ENCODE results near the gene EDIL3.
"Not testable (repeated sequence)": the region's sequence is repeated elsewhere in the genome, so short reads cannot be mapped to it uniquely, and the experiment has no call there.

Gene EDIL3

GRCh38 chr5:84168841-84169240 is 215.8 kb downstream of the EDIL3 start:
- DNase-seq (ENCODE audit: low read depth, low spot score): no peak

DNA sequence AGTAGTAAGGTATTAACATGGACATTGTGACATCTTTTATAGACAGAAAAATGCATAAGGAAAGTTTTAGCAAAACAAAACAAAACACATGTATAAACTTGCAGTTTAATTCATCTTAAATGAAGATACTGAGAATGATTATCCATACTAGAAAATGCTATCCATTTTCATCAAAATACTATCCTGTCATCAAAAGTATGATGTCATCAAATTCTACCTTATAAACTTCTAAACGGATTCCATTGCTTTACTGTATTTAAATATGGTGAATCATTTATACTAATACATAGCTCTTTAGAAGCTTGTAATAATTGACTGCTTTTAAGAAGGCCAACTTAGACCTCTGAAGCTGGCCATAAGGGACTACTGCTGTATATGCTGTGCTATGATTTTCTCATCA is 221.0 kb downstream of the EDIL3 start:
- DNase-seq (ENCODE audit: low read depth, low spot score): no peak

GRCh38 chr5:84162695-84163094 is 222.0 kb downstream of the EDIL3 start:
- DNase-seq (ENCODE audit: low read depth, low spot score): no peak

GRCh38 chr5:84160650-84161049 is 224.0 kb downstream of the EDIL3 start:
- DNase-seq (ENCODE audit: low read depth, low spot score): not testable (repeated sequence)

DNA sequence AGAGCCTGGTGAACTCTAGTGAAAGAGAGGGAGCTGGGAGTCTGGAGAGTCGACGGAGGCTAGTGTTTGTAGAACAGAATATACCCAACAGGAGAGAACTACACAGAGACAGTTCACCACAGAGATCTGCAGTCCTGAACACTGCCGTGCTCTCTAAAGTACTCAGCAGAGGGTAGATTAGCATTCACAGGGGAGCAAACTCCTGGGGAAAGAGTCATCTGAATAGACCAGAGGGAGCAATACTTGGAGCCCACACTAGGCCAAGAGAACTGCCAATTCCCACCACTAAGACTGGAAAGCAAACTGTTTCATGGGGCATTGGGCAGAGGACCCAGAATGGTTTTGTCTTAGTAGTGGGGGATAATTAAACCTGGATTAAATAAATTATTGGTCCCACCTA is 235.6 kb downstream of the EDIL3 start:
- no peak for DNase-seq (ENCODE audit: low read depth, low spot score)

DNA sequence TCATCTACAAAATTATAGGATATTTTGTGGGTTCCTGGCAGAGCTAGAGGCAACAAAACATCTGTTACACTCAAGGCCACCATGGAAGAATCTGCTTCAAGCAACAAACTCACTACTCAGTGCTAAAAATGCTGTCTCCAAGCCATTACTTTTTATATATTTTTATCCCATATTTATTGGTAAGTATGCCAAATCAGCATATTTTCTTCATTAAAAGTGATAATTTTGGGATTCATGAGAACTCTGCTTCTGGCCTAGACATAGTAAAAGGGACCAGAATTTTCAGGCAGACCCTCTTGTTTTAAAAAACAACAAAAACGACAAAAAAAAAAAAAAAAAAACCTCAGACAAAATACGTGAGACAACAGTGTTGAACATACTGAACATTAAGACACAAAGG is 236.0 kb downstream of the EDIL3 start:
- no peak for DNase-seq (ENCODE audit: low read depth, low spot score)

DNA sequence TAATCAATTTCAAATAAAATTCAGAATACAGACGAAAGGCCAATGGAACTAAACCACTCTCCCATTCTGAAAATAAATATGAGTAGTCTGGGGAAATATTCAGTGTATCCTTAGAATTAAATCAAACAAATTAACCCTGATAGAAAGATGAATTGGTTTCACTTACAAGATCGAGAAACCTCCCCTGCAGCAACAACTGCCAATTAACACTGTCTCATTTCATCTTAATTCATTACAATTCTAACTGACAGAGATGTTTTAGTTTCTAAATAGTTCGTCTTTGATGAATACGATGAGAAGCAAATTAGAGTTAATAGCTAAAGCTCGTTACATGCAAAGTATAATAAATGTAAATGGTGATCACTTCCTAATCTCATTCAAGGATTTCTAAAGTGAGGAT is 247.1 kb downstream of the EDIL3 start:
- DNase-seq (ENCODE audit: low read depth, low spot score): no peak

- no peak for DNase-seq (ENCODE audit: low read depth, low spot score)
Measured at GRCh38 chr5:84131372-84131771, 253.3 kb downstream of the EDIL3 start.

DNA sequence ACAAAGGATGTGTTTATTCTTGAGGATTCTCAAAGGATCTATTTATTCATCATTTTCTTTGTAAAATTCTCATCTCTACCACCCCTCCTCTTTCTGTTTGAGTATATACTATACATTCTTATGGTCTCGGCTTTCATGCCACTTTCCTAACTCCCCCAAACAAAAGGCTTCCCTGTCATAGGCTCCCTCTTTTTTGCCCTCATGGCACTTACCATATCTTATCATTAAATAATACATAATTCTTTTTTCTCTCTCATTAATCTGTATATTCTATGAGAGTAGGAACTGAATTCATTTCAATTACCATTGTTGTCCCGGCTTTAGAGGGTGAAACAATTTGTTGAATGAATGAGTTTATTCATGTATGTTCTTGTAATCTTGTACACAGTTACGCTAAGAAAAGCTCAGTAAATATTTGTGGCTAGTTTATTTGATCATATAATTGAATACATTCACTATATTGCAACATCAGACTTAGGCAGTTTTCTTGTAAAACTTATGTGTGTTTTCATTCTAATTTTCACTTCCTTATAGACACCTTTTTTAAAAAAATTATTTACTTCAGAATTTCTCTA is 254.6 kb downstream of the EDIL3 start:
- DNase-seq (ENCODE audit: low read depth, low spot score): no peak

- DNase-seq (ENCODE audit: low read depth, low spot score): no peak
Measured at GRCh38 chr5:84125216-84125615, 259.5 kb downstream of the EDIL3 start.

DNA sequence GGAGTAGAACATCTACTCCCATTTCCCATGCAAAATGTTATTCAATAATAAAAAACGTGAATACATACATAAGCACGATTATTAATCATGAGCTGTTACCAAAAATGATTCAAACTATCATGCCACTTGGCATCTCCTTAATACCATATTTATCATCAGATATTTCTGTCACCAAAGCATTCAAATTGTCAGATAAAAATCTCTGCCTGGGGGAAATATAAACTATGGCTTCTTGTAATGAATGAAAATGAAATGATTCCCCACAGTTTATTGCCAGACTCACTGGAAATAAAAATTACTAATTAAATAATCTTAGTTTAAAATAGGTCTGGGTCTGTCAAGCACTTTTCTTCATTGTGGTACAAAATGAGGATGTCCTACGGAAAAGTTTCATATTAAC is 265.4 kb downstream of the EDIL3 start:
- DNase-seq (ENCODE audit: low read depth, low spot score): no peak

DNA sequence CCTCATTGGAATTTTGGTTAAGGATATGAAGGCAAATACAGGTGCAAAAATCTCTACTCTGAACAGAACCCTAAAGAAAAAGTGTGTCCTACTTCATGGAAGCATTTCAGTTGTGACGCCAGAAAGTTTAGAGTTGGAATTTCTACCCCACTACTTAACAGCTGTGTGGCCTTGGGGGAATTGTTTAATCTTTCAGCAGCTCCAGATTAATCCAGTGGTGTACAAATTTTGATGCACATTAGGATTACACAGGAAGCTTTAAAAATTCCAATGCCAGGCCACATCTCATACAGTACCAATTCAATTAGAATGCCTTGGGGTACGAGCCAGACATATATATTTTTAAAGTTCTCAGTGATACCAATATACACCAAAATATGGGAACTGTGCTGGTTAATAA is 266.1 kb downstream of the EDIL3 start:
- no peak for DNase-seq (ENCODE audit: low read depth, low spot score)

DNA sequence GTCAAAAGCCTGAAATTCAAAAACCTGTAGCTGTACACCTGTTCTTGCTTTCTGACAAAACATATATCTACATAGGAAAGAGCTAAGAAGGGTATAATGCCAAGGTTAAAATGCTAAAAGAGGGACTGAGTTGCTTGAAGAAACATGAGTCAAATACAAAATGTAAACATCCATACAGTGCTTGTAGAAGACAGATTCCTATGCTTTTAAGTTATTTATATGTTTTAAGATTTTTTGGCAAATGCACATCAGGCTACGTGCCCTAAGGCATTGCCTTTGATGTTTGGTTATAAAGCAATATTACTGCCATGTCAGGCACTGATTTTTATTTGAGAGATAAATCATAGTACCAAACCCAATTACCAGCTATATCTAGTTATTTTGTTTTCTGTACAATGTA is 269.0 kb downstream of the EDIL3 start:
- no peak for DNase-seq (ENCODE audit: low read depth, low spot score)

GRCh38 chr5:84113246-84114105 is 271.2 kb downstream of the EDIL3 start:
- DNase-seq (ENCODE audit: low read depth, low spot score): no peak

GRCh38 chr5:84092738-84093137 is 291.9 kb downstream of the EDIL3 start:
- DNase-seq (ENCODE audit: low read depth, low spot score): no peak

DNA sequence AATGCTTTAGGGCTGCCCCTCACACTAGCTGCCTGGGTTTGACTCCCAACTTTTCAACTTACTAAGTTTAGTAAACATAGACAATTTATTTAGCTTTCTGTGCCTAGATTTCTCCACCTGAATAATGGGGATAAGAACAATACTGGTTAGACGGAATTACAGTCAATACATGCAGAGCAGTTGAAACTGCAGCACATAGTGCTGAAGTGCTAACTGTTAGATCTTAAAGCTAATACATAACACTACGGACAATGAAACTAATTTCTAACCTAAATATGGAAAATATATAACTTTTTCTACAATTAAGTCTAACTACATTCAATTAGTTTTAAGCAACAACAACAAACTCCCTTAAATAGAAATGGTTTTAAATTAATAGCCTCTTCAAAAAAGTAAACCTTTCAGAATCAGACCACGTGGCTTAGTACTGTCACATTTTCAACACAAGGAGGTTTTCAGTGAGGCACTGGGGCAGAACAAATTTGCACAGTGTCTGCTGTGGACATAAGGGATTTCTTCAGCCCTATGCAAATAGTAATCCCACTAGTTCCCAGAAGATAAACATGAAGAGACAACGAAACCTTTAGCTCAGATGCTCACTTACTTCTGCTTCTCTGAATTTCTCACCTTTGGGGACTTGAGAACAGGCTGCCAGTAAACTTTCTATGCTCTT is 293.4 kb downstream of the EDIL3 start:
- no peak for DNase-seq (ENCODE audit: low read depth, low spot score)

- no peak for DNase-seq (ENCODE audit: low read depth, low spot score)
Measured at GRCh38 chr5:84088996-84089395, 295.7 kb downstream of the EDIL3 start.

DNA sequence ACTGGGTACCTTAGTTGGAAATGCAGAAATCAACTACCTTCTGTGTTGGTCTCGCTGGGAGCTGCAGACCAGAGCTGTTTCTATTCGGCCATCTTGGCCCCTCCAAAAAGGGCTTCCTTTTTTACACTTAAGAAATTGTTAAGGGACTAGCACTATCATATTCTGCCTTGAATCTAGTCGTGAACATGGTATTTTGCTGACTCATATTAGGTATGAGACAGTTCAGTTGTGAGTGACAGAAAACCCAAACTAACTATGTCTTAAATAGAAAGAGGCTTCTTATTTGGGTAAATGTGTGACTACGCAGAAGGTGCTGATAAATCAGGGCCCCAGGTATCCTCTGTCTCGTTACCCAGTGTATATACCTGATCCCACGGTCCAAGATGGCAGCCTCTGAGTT is 298.2 kb downstream of the EDIL3 start:
- no peak for DNase-seq (ENCODE audit: low read depth, low spot score)

DNA sequence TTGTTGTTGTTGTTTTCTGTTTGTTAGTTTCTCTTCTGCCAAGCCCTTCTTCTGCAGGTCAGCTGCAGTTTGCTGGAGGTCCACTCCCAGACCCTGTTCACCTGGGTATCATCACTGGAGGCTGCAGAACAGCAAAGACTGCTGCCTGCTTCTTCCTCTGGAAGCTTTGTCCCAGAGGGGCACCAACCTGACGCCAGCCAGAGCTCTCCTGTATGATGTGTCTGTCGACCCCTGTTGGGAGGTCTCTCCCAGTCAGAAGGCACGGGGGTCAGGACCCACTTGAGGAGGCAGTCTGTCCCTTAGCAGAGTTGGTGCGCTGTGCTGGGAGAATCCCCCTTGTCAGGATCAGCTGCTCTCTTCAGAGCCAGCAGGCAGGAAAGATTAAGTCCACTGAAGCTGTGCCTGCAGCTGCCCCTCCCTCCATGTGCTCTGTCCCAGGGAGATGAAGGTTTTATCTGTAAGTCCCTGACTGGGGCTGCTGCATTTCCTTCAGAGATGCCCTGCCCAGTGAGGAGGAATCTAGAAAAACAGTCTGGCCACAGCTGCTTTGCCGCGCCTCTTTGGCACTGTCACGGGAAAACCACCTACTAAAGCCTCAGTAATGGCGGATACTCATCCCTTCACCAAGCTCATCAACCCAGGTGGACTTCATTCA is 299.2 kb downstream of the EDIL3 start:
- no peak for DNase-seq (ENCODE audit: low read depth, low spot score)

GRCh38 chr5:84080908-84081307 is 303.8 kb downstream of the EDIL3 start:
- DNase-seq (ENCODE audit: low read depth, low spot score): no peak

GRCh38 chr5:84072339-84072738 is 312.3 kb downstream of the EDIL3 start:
- DNase-seq (ENCODE audit: low read depth, low spot score): no peak

GRCh38 chr5:84069608-84070179 is 315.0 kb downstream of the EDIL3 start:
- no peak for DNase-seq (ENCODE audit: low read depth, low spot score)
